ENCODE results near the gene SMAD6. TPM values are rescaled to one million over a fixed set of nuclear protein-coding genes. Genes with fewer than 3 reads are reported as not detected.
A peak's percentile ranks its signal among the peaks of the same experiment; 100 is the strongest.

The SMAD6 gene
- total RNA-seq, 4 donors from 2014 or later: 2.9 to 7.0 (median 6.9) TPM

GRCh38 chr15:66706840-66707239, 4.8 kb downstream of the SMAD6 start:
- peak overlapping the region; percentile 39 for H3K27ac ChIP-seq
- H3K4me1 ChIP-seq: peaks cover 52% of the 10 kb centered on the region
- H3K4me3 ChIP-seq: peak overlapping the region; percentile 78
- no peaks in the 10 kb centered on the region for H3K36me3 ChIP-seq
- WGBS: 71% methylated on average over 6 of the region's 6 CpGs
- DNase-seq (ENCODE audit: low spot score in 2 of 2): no peak
- H3K27me3 ChIP-seq: peaks cover 16% of the 10 kb centered on the region
- TF ChIP-seq POLR2A (IDR thresholded peaks at IDR 0.05): no peak
- no peak for TF ChIP-seq CTCF (IDR thresholded peaks at IDR 0.05)
- no peak for TF ChIP-seq EP300 (IDR thresholded peaks at IDR 0.05)
- no peak for TF ChIP-seq POLR2AphosphoS5 (IDR thresholded peaks at IDR 0.05)
- no peaks in the 10 kb centered on the region for H3K9me3 ChIP-seq

GRCh38 chr15:66707310-66708082, 5.5 kb downstream of the SMAD6 start:
- no peaks in the 10 kb centered on the region for H3K36me3 ChIP-seq
- H3K27ac ChIP-seq: peak overlapping the region; percentile 15
- H3K4me1 ChIP-seq: peaks cover 48% of the 10 kb centered on the region
- peak overlapping the region; percentile 78 for H3K4me3 ChIP-seq
- DNase-seq (ENCODE audit: low spot score in 2 of 2): no peak
- peaks cover 16% of the 10 kb centered on the region for H3K27me3 ChIP-seq
- no peaks in the 10 kb centered on the region for H3K9me3 ChIP-seq
- WGBS: 23% methylated on average over 12 of the region's 16 CpGs
- TF ChIP-seq POLR2A (IDR thresholded peaks at IDR 0.05) (no peak), EP300 (IDR thresholded peaks at IDR 0.05) (no peak), CTCF (IDR thresholded peaks at IDR 0.05) (no peak), POLR2AphosphoS5 (IDR thresholded peaks at IDR 0.05) (no peak)

- Histone ChIP-seq H3K9me3 (no peaks in the 10 kb centered on the region), H3K4me3 (no peak overlapping the region), H3K36me3 (no peaks in the 10 kb centered on the region), H3K27me3 (peaks cover 8% of the 10 kb centered on the region), H3K4me1 (peaks cover 39% of the 10 kb centered on the region), H3K27ac (no peak overlapping the region)
- WGBS: 98% methylated on average over 7 of the region's 7 CpGs
- no peak for DNase-seq (ENCODE audit: low spot score in 2 of 2)
- TF ChIP-seq POLR2AphosphoS5 (IDR thresholded peaks at IDR 0.05) (no peak), POLR2A (IDR thresholded peaks at IDR 0.05) (no peak), EP300 (IDR thresholded peaks at IDR 0.05) (no peak), CTCF (IDR thresholded peaks at IDR 0.05) (no peak)
Observed at GRCh38 chr15:66708389-66708788, 6.4 kb downstream of the SMAD6 start.

GRCh38 chr15:66709884-66710283, 7.8 kb downstream of the SMAD6 start:
- Histone ChIP-seq H3K27ac (no peak overlapping the region), H3K27me3 (no peaks in the 10 kb centered on the region), H3K4me3 (no peak overlapping the region), H3K9me3 (no peaks in the 10 kb centered on the region), H3K4me1 (peaks cover 37% of the 10 kb centered on the region), H3K36me3 (no peaks in the 10 kb centered on the region)
- no peak for DNase-seq (ENCODE audit: low spot score in 2 of 2)
- WGBS: 100% methylated on average over 5 of the region's 5 CpGs
- no peak for TF ChIP-seq POLR2AphosphoS5 (IDR thresholded peaks at IDR 0.05)
- TF ChIP-seq POLR2A (IDR thresholded peaks at IDR 0.05): no peak
- no peak for TF ChIP-seq CTCF (IDR thresholded peaks at IDR 0.05)
- TF ChIP-seq EP300 (IDR thresholded peaks at IDR 0.05): no peak

GRCh38 chr15:66711260-66711659, 9.2 kb downstream of the SMAD6 start:
- no peak overlapping the region for H3K27ac ChIP-seq
- 53% methylated on average over 2 of the region's 2 CpGs for WGBS
- H3K4me3 ChIP-seq: no peak overlapping the region

More at GRCh38 chr15:66711260-66711659, 9.2 kb downstream of the SMAD6 start:
- no peaks in the 10 kb centered on the region for H3K27me3 ChIP-seq
- no peaks in the 10 kb centered on the region for H3K36me3 ChIP-seq
- no peak for TF ChIP-seq CTCF (IDR thresholded peaks at IDR 0.05)
- no peak for TF ChIP-seq POLR2AphosphoS5 (IDR thresholded peaks at IDR 0.05)
- TF ChIP-seq POLR2A (IDR thresholded peaks at IDR 0.05): no peak
- no peak for TF ChIP-seq EP300 (IDR thresholded peaks at IDR 0.05)
- H3K4me1 ChIP-seq: peaks cover 40% of the 10 kb centered on the region
- H3K9me3 ChIP-seq: no peaks in the 10 kb centered on the region
- no peak for DNase-seq (ENCODE audit: low spot score in 2 of 2)
